Lung (tissue), 12 donors: ENCODE measurements around the gene VSIG10. TPM values are rescaled to one million over a fixed set of nuclear protein-coding genes. Genes with fewer than 3 reads are reported as not detected.

ENCODE experiments used
- ATAC-seq: fragments of 200-7000 bp; cut with Tn5 transposase; one replicate; pipeline ENCODE4 v1.9.1; 2020; ENCODE audit warnings: moderate number of reproducible peaks; ENCODE audit not compliant: insufficient read depth, low FRiP score
- DNase-seq, 3 donors: peaks; one replicate each; pipeline ENCODE4 v3.0.0-alpha.2; 2013 to 2017
- H3K27ac ChIP-seq, 2 donors: one replicate each; pipeline ENCODE4 v1.5.1; 2013; ENCODE audit warnings: mild to moderate bottlenecking in 2 of 2, moderate library complexity in 2 of 2, control low read depth in 1 of 2, inconsistent platforms in 1 of 2, low read depth in 1 of 2, low read length in 1 of 2
- H3K27me3 ChIP-seq, 3 donors: one replicate each; pipeline ENCODE4 v1.5.1; 2013; ENCODE audit warnings: low read length in 2 of 3; ENCODE audit not compliant: control insufficient read depth in 3 of 3, insufficient read depth in 3 of 3
- H3K36me3 ChIP-seq, 4 donors: one replicate each; pipeline ENCODE4 v1.5.1; 2013; ENCODE audit warnings: low read length in 4 of 4, mild to moderate bottlenecking in 1 of 4, moderate library complexity in 1 of 4; ENCODE audit not compliant: control insufficient read depth in 4 of 4, insufficient read depth in 4 of 4
- H3K4me1 ChIP-seq, 5 donors: one replicate each; pipeline ENCODE4 v1.5.1; 2013; ENCODE audit warnings: low read length in 5 of 5, mild to moderate bottlenecking in 2 of 5, moderate library complexity in 1 of 5; ENCODE audit not compliant: control insufficient read depth in 5 of 5, insufficient read depth in 5 of 5
- H3K4me3 ChIP-seq: one replicate; pipeline ENCODE4 v1.5.1; 2013; ENCODE audit warnings: mild to moderate bottlenecking, control low read depth, moderate library complexity
- H3K9ac ChIP-seq, 2 donors: one replicate each; pipeline ENCODE4 v1.5.1; 2013; ENCODE audit warnings: low read length in 2 of 2, control low read depth in 1 of 2; ENCODE audit not compliant: insufficient read depth in 1 of 2
- H3K9me3 ChIP-seq, 4 donors: one replicate each; pipeline ENCODE4 v1.5.1; 2013; ENCODE audit warnings: low read length in 3 of 4, mild to moderate bottlenecking in 1 of 4, moderate library complexity in 1 of 4; ENCODE audit not compliant: control insufficient read depth in 4 of 4, insufficient read depth in 3 of 4
- CTCF ChIP-seq: IDR thresholded peaks from 2 replicates; pipeline ENCODE4 v1.5.1; 2012; ENCODE audit warnings: mild to moderate bottlenecking; ENCODE audit errors: control extremely low read depth, extremely low read depth
- WGBS, 2 donors: extraction: QIAGEN DNeasy Blood & Tissue Kit; methylation state at CpG; one replicate each; pipeline ENCODE4 v1.1.7; 2013; 5-methylcytosine and 5-hydroxymethylcytosine counted together
- polyA plus RNA-seq, 2 donors: library from polyadenylated mRNA; stranded (reverse); fragments of 200-250 nt; gene quantifications; one replicate each; pipeline ENCODE4 v1.2.1, GENCODE V29; 2013
- total RNA-seq, 2 donors: library from RNA; depleted of rRNA in 1 of 2; stranded (reverse); fragments of >200 nt in 1 of 2; gene quantifications; one replicate each; pipeline ENCODE4 v1.2.1, GENCODE V29; 2014 to 2021
- donor health status: control.
- donor health status: control.
- donor health status: Bipolar disorder and iron deficiency.
- donor health status: healthy.
- donor health status: DM: yes; HTN: yes; CAD: no.

Gene VSIG10
- total and polyA plus RNA-seq, 4 donors, result 11.0 to 51.4 (median 32.2) TPM

- no peak for TF ChIP-seq CTCF
- Histone ChIP-seq H3K9ac (no peak overlapping the region), H3K27ac (no peak overlapping the region), H3K36me3 (no peaks in the 10 kb centered on the region), H3K4me1 (peaks cover 3 to 22% (median 5%) of the 10 kb centered on the region in 5 donors), H3K4me3 (no peak overlapping the region), H3K27me3 (no peaks in the 10 kb centered on the region), H3K9me3 (no peaks in the 10 kb centered on the region)
- DNase-seq, result no peak
- WGBS, 2 donors, result 98% methylated on average over 7 of the region's 7 CpGs
- ATAC-seq, result no peak
Observed at GRCh38 chr12:118058227-118058626, 45.6 kb downstream of the VSIG10 start.

GRCh38 chr12:118055865-118056773 lies 47.7 kb downstream of the VSIG10 start:
- H3K9ac ChIP-seq, result no peak overlapping the region
- no peaks in the 10 kb centered on the region for H3K9me3 ChIP-seq
- H3K4me1 ChIP-seq, result peaks cover 0 to 35% (median 12%) of the 10 kb centered on the region in 5 donors
- 72 to 78% methylated on average over 13 of the region's 13 CpGs for whole genome bisulfite sequencing, 2 donors
- TF ChIP-seq CTCF, result no peak
- no peaks in the 10 kb centered on the region for H3K27me3 ChIP-seq
- DNase-seq (peak; percentile 37 to 67 (median 58)), ATAC-seq (no peak)
- peaks cover under 1 to 4% (median 3%) of the 10 kb centered on the region in 4 donors for H3K36me3 ChIP-seq
- H3K4me3 ChIP-seq, result no peak overlapping the region
- peak overlapping the region in 1 of 2 donors; percentile 65 for H3K27ac ChIP-seq

DNA sequence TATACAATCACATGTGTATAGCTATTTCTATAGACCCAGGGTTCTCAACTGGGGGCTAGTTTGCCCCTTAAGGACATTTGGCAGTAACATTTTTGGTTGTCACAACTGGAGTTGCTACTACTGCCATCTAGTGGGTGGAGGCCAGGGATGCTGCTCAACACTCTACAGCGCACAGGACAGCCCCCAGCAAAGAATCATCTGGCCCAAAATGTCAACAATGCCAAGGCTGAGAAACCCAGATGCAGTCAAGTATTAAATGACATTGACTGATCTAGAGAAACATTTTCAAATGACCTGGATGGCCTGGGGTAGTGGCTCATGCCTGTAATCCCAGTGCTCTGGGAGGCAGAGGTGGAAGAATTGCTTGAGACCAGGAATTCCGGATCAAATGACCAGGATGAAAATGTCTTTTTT lies 48.7 kb downstream of the VSIG10 start:
- ATAC-seq, result no peak

More for the DNA sequence above, 48.7 kb downstream of the VSIG10 start:
- WGBS, 2 donors, result 62 to 67% methylated on average over 2 of the region's 2 CpGs
- H3K4me3 ChIP-seq, result no peak overlapping the region
- DNase-seq, result peak; percentile 42 to 51 (median 47)
- H3K9me3 ChIP-seq, result no peaks in the 10 kb centered on the region
- H3K36me3 ChIP-seq, result peaks cover 4 to 8% (median 5%) of the 10 kb centered on the region in 4 donors
- H3K4me1 ChIP-seq, result peaks cover 0 to 33% (median 12%) of the 10 kb centered on the region in 5 donors
- no peak overlapping the region for H3K27ac ChIP-seq
- H3K9ac ChIP-seq, result no peak overlapping the region
- TF ChIP-seq CTCF, result peak; percentile 1
- no peaks in the 10 kb centered on the region for H3K27me3 ChIP-seq
